Kidney epithelial cell (primary cell): ENCODE results near the gene TGIF1. TPM values are rescaled to one million over a fixed set of nuclear protein-coding genes. Genes with fewer than 3 reads are reported as not detected.
A peak's percentile ranks its signal among the peaks of the same experiment; 100 is the strongest.

Experiments used
- DNase-seq: peaks from one replicate; pipeline ENCODE4 v3.0.0-alpha.2; 2010; ENCODE audit warnings: low read depth
- H3K27me3 ChIP-seq: 2 replicates; pipeline ENCODE4 v1.6.0; 2011; ENCODE audit warnings: low read length; ENCODE audit not compliant: control insufficient read depth, insufficient read depth
- H3K36me3 ChIP-seq: 2 replicates; pipeline ENCODE4 v1.5.1; 2011; ENCODE audit warnings: low read length; ENCODE audit not compliant: control insufficient read depth, insufficient read depth
- H3K4me3 ChIP-seq: 2 replicates; pipeline ENCODE4 v1.5.1; 2011; ENCODE audit warnings: low read depth, mild to moderate bottlenecking, control low read depth, low read length
- CTCF ChIP-seq: IDR thresholded peaks from 2 replicates; pipeline ENCODE4 v1.5.1; 2011; ENCODE audit warnings: mild to moderate bottlenecking, moderate library complexity, low read length, control low read depth, inconsistent platforms; ENCODE audit not compliant: insufficient read depth, poor library complexity, severe bottlenecking
- total RNA-seq: library from RNA; depleted of rRNA; stranded (reverse); fragments of >200 nt; gene quantifications from 2 replicates; pipeline ENCODE4 v1.2.3, GENCODE V29; 2015

Gene TGIF1
- total RNA-seq, 1 donor from 2014 or later: 251 TPM

GRCh38 chr18:3451989-3452749 lies 2.2 kb downstream of the TGIF1 start:
- DNase-seq: no peak
- peak overlapping the region; percentile 93 for H3K4me3 ChIP-seq
- H3K27me3 ChIP-seq: no peaks in the 10 kb centered on the region
- no peaks in the 10 kb centered on the region for H3K36me3 ChIP-seq
- TF ChIP-seq CTCF: no peak

DNA sequence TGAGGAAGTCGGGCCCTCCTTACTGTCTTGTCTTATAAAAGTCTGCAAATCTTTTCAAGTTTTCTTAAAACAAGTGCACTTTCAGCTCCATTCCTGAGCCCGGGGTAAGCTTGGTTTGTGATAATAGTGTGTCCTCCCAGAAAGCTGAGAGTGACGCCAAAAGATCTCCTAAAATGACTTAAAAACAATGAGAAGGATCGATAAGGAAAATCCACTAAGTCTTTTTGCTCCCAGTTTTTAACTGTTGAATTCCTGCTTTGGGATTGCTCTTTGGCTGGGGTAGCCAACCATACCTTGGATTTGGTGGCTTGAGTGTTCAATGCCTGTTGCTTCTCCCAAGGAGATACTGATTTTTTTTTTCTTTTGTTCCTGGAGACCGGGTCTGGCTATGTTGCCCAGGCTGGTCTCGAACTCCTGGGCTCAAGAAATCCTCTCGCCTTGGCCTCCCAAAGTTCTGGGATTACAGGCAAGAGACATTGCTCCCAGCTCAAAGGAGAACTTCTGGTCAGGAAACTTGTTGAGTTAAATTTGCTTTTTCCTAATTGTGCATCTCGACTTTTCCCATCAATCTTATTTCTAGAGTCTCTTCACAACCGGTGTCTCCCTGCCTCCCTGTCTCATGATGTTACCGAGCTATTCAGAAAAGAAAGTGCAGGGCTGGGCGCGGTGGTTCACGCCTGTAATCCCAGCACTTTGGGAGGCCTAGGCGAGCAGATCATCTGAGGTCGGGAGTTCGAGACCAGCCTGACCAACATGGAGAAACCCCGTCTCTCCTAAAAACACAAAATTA lies 3.0 kb downstream of the TGIF1 start:
- no peak for TF ChIP-seq CTCF
- no peaks in the 10 kb centered on the region for H3K27me3 ChIP-seq
- no peak for DNase-seq
- H3K36me3 ChIP-seq: peaks cover 3% of the 10 kb centered on the region
- peak overlapping the region; percentile 93 for H3K4me3 ChIP-seq

- DNase-seq: no peak
- no peak for TF ChIP-seq CTCF
- peaks cover 3% of the 10 kb centered on the region for H3K36me3 ChIP-seq
- H3K4me3 ChIP-seq: peak overlapping the region; percentile 93
- no peaks in the 10 kb centered on the region for H3K27me3 ChIP-seq
Measured at GRCh38 chr18:3453540-3454364, 3.8 kb downstream of the TGIF1 start.

DNA sequence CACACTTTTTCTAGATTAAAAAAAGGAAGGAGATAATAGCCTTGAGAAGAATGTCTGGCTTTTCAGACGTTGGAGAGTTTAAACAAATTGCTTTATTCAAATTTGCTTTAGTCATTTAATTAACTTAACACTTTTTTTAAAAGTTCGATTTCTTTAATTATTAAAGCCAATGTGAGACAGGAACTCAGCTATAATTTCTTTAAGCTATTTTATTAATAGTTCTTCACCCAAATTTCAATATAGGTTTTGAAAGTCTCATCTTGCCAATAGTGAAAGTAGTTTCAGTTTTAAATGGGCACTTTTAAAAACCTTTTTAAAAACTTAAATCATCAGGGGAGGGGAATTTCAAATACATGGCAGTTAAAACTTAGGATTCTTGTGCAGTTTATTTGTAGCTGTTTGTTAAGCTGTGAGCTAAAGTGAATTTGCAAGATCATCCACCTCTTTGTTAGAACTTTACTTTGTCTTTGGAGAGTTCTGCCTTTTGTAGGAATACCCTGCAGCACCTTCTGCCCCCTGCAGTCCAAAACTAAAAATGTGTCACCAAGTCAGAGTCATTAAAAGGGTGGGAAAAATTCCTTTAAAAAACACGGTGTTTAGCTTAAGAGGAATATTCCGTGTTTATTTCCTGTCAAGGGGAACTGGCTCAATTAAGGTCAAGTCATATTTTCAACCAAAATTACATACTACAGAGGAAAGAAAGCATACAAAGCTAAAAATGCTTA lies 4.6 kb downstream of the TGIF1 start:
- Histone ChIP-seq H3K36me3 (peaks cover 4% of the 10 kb centered on the region), H3K27me3 (no peaks in the 10 kb centered on the region), H3K4me3 (peak overlapping the region; percentile 93)
- peak; percentile 68 for TF ChIP-seq CTCF
- DNase-seq: no peak

- Histone ChIP-seq H3K4me3 (peak overlapping the region; percentile 93), H3K36me3 (peaks cover 4% of the 10 kb centered on the region), H3K27me3 (no peaks in the 10 kb centered on the region)
- no peak for TF ChIP-seq CTCF
- no peak for DNase-seq
Measured at GRCh38 chr18:3455090-3455635, 5.2 kb downstream of the TGIF1 start.
